Suppressor macrophage (primary cell): ENCODE results near the gene CREG1.
A peak's percentile ranks its signal among the peaks of the same experiment; 100 is the strongest.

ENCODE experiments used
- DNase-seq, 4 experiments: peaks; one replicate each; pipeline ENCODE4 v3.0.0-alpha.2; 2020 to 2022

The CREG1 gene

DNA sequence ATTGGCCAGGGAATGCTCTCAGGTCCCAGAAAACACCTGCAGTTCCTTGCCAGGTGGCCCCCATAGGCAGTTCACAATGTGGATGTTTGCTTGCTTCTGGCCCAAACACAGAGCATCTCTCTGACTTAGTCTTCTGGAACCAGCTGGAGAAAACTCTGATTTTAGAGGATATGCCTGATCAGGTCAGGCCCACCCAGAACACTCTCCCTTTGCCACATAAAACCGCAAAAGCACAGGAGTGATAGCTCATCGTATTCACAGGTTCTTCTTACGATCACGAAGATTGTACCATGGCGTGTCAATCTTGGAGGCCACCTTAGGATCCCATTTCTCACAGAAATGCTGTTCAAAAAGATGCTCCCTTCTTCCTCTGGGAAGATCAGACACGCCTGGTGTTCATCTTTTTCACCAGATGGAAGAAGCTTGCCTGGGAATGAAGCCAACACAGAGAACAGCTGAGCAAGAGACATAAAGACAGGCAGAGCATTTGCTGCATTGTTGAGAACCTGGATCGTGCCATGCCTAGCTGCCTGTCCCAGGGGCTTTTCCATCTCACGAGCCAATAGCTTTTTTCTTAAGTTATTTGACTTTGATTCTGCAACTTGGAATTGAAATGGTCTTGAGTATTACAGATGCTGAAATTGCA lies 23.6 kb downstream of the CREG1 start:
- DNase-seq, result no peak

DNA sequence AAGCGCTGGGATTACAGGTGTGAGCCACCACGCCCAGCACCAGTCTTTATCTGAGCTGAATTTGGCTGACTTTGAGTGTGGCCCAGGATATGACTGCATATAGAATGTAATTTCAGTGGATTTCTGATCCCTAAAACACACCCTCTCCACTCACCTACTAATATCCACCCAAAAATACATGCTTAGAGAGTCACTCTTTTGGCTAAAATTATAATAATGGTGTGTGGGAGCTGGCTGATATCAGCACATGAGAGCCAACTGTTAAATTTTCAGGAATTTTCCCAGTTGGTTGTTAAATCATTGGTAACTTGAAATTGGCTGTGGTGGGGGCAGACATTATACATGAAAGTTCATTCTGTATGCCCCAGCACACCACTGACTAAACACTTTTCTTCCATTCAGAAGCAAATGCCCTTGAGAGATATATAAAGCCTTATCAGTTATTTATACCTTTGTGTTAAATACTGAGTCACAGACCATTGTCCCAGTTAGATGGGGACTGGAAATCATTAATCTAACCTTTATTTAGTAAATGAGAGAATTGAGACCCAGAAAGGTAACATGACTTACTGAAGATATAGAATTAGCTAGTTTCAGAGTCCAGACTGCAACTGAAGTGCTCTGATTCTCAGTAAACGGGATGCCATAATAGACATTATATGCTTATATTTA lies 25.4 kb downstream of the CREG1 start:
- no peak for DNase-seq

DNA sequence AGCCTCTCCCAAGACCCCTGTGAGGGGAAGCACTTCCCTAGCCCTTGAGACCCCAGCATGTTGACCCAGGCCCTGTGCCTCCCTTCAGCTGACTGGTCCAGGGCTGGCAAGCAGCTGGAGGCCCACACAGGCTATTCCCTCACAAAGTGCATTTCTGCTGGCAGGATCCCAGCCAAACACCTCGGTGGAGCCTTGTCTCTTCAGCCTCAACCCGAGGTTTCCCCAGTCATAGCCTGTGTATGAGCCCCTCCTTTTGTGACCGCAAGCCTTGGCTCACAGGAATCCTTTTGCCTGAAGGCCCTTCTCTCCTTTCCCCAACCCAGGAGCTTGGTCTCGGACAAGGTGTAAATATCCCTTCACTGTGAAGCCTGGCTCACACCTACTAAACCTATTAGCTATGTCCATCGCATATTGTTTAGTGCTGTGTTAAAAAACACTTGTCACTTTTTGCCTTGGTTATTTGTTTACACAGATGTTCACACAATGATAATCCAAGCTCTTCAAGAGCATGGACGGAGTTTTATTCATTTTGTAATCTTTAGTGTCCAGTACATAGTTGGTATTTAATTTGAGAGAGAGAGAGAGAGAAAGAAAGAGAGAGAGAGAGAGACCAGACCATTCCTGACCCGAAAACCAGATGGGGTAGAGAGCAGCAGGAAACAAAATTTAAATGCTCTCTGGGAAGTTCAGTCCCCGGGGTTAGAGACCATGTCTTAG lies 26.7 kb downstream of the CREG1 start:
- no peak for DNase-seq

DNA sequence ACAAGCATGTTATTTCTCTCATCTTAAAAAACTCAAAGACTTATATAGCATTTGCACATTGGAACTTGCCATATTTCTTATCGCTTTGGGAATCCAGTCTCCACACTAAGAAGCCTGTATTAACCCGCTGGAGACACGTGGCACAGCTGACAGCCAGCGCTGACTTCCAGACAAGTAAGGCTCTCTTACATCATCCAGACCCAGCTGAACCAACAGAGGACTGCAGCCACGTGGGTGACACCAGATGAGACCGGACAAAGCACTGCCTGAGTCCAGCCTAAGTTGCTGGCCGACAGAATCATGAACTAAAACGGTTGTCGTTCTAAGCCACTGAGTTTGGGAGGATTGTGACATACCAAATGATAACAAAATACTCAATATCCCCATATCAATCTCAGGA lies 28.9 kb downstream of the CREG1 start:
- DNase-seq, result no peak

DNA sequence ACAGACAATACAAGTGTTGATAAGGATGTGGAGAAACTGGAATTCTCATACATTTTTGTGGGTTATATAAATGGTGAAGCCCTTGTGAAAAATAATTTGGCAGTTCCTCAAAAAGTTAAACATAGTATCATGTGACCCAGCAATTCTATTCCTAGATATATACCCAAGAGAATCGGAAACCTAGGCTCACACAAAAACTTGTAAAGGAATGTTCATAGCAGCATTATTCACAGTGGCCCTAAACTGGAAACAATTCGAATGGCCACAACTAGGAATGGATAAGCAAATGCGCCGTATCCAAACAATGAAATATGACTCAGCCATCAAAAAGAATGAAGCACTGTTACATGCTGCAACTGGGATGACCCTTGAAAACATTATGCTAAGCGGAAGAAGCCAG lies 31.3 kb downstream of the CREG1 start:
- no peak for DNase-seq

DNA sequence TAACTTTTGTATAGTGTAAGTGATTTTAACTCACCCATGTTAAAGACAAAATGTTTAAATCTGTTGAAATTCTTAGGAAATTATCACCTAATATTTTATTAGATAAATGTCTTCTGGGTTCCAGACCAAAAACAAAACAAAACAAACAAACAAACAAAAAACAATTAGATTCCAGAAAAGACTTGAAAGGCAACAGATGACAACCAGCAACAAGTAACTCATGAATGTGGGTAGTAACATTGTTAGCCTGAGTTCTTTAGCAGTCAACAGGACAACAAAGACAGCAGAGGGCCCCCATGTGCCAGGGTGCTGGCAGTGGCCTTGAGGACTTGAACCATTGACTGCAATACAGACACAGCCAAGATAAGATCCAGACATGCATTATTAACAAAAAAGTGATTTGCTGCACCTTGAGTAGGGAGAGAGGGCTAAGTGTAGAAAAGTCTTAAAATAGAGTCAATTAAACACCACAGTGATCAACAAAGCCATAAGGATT lies 32.8 kb downstream of the CREG1 start:
- peak; percentile 28 to 50 (median 38) for DNase-seq

DNA sequence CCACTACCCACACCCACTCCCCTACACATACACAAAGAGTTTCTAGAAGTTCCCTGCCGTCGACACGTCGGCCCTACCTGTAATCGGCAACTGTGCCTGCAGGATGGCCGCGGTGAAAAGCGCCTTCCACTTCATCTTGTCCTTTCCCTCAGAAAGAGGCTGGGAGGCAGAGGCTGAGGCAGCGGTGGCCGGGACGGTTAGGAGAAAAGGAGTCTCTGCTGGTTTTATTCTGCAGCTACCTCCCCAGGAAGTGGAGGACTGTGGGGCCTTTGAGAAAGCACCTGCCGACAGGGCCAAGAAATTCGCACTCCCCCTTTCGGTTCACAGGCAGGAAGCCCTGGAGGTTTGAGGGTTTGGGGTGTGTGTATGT lies 35.2 kb downstream of the CREG1 start, which contains the start of gene CD247:
Gene CD247 (minus strand): TSS at position 199 of the 370 bp plus-strand sequence. CDS start 64 bp downstream, at position 135.
- DNase-seq, result no peak

DNA sequence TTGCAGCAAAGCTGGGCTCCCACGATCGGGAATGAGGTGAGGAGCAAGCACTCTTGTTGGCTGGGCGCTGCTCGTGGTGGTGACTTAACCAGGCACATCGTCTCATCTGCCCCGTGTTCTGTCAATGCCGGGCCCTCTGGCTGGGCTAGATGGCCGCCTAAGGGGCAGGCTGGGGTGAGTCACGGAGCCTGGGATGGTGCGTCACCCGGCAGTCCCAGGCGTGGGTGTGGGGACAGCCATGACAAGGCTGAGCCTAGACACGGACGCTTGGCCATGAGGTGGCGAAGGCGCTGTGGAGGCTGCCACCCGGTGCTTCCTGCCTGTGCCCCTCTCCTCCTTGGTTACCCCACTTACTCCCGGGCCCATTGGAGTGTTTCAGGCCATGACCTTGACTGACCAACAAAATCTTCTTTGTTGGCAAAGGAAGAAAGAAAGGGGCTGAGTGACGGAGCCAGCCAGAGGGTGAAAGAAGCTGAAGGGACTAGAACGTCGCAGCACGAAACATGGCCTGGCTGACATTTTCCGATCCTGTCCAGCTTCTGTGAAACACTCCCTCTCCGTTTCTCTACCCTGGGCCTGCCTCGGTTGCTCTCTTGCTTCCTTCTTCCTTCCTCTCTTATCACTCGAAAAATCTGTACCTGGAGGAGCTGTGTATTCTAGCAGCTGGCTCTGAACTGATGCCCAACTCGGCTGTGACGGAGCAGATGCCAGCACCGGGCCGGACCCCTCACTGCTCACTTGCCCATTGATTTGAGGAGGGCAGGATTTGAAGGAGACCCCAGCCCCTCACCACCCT lies 35.8 kb downstream of the CREG1 start:
- DNase-seq, result no peak

DNA sequence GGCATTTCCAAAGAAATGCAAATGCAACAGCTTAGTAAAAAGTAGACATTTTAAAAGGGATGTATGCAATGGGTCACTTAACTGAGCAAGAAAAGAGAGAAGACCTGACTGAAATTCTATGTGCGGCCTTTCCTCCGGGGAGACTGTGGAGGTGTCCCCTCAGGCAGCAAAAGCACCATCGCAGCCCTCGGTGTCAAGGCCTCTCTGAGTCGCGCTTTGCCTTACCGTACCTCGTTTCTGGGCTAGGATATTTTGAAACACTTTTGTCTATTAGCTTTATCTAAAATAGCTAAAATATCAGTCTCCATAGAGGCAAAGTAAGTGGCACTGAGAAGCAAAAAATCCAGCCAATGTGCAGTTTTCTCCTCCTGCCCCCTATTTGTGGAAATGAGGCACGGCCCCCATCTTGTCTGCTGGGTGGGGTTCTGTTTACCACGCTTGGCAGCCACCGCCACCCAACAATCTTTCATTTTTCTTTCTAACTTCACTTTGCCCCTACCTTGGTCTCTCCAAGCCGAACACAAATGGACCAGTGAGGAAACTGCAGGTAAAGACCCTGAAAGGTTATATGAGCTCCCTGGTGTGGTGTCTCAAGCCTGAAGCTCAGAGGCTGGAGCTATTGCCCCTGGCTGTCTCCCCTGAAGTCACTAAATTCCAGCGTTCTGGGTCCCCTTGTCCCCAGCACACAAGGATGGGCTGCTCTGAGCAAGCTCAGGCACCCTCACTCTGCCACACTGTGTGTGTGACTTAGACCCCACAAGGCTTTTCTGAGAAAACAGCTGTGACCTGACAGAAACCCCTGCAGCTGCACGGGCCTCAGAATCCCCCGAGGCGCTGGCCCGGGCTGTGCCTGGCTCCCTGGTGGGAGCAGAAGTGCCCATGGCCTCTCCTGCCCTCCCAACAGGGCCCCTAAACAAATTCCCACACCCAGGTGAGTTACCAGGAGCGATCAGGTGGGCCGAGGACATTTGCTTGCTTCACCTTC lies 36.9 kb downstream of the CREG1 start:
- DNase-seq, result no peak

DNA sequence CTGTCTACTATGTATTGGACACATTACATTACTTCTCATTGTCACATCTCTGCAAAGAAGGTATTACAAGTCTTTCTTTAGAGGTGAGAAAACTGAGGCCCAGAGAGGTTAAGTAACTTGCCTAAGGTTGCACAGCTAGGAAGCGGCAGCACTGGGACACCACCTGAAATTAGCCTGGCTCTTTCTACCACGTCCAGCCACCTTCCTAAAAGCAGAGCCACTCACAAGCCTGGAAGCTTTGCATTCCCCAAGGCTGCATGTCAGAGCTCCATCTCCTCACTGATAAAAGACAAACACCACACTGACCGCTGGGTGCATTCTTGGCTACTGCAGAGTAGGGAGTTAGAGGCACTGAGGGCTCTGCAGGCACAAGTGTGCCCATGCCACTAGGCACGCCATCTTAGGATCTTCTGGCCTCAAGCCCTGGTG lies 37.7 kb downstream of the CREG1 start:
- DNase-seq, result no peak

DNA sequence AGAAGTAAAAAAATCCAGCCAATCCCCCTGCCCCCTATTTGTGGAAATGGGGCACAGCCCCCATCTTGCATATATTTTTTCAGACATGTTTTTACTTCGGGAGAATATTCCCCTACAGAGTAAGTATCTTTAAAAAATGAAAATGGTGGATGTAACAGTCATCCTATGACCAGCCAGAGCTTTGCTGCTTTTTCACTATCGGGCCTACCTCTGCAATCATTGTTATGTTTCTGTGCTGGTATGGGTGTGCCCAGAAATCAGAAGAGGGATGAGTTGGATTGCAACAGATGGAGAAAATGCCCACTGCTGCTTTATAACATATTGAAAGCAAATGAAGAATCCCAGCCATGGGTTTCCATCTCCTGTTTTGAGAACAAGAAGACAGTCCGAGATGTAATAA lies 38.1 kb downstream of the CREG1 start:
- DNase-seq, result no peak

DNA sequence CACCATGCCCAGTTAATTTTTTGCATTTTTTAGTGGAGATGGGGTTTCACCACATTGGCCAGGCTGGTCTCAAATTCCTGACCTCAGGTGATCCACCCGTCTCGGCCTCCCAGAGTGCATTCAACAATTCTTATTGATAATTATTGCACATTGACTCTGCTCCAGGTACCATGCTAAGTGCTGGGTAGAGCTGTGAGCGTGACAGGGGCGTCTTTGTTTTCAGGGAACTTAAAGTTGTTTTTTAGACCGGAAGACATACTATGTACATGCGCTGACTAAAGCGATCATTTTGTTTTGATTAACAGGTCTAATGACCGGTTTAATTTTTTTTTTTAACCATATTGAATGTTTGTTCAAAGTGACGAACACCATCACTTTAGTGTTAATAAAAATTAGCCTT lies 39.3 kb downstream of the CREG1 start:
- DNase-seq, result no peak

DNA sequence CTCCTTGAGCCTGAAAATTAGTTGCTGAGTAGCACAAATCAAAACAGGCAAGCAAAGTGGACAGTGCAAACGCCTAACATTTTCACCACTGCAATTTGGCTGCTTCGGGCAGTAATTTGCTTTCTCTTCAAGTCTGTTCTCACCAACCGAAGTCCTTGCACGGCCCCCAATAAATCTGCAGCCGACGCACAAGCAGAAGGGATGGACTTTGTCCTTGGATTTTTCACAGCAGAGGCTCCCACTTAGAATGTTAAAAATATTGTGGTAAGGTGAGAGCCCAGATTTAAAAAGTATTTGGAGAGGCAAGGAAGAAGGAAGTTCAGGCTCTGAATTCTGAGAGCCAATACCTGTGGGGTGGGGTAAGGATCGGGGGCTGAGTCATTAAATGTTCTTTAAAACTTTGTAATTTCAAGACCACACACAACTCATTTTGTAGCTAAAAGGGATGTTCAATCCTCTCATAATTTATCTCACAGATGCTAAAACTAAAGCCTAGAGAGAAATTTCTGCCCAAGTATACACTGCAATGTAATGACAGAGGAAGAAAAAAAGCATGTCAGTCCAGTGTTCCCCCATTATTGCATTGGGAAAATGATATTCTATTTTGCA lies 41.4 kb downstream of the CREG1 start:
- DNase-seq, result no peak

DNA sequence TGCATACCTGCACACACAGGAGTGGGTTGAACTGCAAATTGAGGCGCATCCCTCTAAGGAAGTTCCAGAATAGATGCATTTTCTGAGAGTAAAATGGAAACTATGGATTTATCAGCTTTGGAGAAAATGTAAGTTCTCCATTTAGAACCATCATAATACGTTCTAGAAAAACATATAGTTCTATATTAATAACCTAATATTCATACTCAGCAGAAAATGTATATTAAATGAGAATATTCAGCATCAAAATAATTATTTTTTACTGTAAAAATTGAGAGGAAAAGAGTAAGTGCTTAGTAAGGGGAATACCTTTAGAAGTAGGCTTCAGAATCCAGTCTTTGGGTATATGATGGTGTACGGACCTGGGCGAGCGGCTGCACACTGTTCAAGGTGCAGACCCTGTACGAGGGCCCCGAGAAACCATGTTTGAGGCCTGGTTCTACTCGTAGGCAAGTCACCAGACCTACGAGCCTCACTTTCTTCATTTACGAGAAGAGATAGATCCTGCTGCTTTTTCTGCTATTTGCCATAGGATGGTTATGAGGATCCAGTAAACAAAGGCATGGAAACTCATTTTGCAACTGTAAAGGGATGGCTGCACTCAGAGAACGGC lies 42.1 kb downstream of the CREG1 start:
- no peak for DNase-seq

DNA sequence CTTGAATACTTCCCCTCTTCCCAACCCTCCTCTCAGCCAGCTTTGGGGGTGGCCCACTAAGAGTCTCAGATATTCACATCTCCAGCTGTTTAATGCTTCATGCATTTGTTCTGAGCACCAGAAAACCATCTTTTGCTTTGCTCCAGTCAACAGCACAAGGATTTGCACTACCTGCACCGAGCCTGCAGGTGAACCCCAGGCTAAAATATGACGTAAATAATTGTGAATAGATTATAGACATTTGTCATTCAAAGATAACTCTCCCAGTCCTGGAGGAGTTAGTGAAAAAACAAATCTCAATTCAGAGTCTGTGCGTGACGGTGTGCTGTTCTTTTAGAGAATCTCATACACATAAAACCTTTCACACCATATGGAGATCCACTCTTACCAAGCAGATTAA lies 42.7 kb downstream of the CREG1 start:
- DNase-seq, result no peak

DNA sequence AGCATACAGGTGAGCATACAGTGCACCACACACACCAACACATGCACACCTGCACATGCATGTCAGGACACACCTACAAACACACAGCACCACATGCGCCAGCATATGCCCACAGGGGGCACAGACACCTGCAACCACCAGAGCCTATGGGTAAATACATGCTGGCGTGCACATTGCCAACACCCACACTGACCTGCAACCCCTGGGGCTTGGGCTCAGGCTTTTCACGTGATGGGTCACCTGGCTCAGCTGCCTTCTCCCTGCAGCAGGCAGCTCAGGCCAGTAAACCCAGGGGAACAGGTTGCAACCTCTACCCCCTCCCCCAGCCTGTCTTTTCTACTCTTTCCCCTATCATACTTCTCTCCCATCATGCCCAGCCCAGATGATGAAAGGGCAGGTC lies 43.3 kb downstream of the CREG1 start:
- no peak for DNase-seq

DNA sequence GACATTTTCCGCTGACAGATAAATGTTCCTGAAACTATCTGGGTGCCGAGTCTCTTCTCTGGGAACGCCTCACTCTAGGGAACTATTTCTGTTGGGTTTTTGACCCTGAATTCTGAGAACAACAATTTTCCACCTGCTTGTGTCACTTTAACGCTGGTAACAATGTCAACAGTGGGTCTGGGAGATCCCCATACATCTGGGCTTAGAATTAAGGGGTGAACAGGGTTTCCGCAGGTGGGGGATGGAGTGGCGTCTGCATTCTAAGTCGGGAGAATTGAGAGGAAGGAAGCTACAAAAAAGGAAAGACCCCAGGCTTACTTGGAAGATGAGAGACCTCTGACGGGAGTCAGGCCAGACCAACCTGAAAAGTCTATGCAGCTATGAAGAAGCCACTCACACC lies 44.0 kb downstream of the CREG1 start:
- DNase-seq, result no peak

DNA sequence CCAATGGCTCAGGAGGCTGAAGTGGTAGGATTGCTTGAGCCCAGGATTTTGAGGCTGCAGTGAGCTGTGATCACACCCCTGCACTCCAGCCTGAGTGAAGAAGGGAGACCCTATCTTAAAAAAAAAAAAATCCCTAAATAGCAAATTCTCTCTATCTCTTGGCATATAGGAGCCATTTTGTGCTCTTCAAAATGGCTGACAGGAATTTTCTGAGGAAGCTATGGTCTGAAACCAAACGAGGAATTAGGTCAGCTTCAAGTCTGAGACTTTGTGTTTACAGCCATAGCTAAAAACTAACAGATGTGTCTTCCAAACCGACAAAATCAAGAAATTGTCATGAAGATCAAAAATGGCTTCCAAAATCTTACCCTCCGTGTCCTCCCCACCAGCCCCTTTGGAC lies 45.8 kb downstream of the CREG1 start:
- DNase-seq, result no peak

DNA sequence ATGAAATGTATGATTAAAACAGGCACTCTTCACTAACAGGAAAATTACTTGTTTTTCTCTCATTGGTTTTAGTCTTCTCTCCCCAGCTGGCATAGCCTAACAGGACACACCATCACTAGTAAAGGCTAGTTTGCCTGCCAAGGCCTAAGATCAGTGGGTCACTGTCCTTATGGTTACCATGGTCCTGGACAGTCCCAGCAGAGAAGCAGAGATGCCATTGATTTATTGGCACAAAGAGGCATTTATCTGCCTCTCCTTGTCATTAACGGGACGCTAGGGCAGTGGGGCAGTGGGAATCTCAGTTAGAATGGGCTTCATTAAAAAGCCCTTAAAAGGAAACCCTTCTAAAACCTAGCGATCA lies 49.1 kb downstream of the CREG1 start:
- DNase-seq, result no peak

DNA sequence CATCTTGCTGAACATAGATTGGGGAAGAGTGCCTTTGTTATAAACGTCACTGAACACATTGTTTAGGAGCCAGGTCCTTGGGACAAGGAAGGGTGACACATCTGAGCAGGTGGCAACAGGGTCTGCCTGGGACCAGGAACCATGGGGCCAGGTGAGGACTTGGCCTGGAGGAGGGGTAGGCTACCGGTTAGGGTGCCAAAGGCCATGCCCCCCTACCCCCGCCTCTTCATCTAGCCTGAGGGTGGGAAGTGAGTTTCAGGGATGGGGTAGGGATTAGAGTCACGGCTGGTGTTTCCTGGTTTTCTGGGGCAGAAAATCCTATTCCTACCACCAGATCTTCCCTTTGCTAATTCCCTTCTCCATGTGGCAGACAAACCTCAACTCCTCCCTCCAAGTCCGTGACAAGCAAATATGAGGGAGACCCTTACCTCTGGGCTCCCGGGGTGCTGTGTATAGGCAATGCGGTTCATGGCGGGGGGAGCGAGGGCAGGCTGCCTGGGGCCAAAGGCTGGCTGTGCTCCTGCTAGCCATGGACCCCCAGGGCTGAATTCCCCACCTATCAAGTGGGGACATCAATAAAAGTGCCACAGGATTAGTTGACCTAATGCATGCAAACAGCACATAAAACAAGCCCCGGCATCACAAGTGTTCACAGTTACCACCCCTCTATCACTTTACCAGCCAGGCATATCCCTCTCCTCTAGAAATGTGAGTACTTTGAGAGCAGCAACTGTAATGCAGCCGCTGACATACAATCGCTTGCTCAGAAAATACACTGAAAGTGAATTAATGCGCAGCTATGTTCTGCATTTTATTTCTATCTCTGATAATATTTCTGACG lies 49.7 kb downstream of the CREG1 start:
- no peak for DNase-seq
